ENCODE measurements around the gene FUT8.

FUT8 gene

DNA sequence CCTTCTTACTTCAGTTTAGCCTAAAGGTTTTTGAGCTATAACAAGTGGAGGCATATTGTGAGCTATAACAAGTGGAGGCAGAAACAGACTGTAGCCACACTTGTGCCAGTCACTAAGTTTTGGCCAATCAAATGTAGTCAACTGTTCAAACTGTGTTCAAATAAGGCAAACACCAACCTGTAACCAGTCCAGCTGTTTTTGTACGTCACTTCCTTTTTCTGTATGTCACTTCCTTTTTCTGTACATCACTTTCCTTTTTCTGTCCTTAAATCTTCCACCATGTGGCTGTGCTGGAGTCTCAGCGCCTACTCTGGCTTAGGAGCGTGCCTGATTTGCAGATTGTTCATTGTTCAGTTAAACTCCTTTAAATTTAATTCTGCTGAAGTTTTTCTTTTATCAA is 79.7 kb downstream of the FUT8 start:
- no peak for DNase-seq (ENCODE audit: low read depth, low spot score)

GRCh38 chr14:65495196-65495595 is 82.7 kb downstream of the FUT8 start:
- no peak for DNase-seq (ENCODE audit: low read depth, low spot score)

- no peak for DNase-seq (ENCODE audit: low read depth, low spot score)
Observed at GRCh38 chr14:65496178-65496993, 83.9 kb downstream of the FUT8 start.

DNA sequence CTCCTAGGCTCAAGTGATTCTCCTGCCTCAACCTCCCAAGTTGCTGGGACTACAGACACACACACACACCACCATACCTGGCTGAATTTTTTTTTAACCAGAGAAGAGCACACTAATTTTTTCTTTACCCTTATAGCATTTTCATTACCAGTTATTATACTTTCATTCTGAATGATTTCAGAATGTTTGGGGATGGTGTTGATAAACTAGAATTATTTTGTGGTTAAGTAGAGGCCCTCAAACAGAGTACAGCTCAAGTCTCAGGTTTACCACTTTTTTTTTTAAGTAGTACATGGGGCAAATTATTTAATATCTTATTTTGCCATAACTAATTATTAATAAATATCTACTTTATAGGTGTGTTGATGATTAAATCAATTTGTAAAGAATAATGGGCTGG is 86.6 kb downstream of the FUT8 start:
- no peak for DNase-seq (ENCODE audit: low read depth, low spot score)

- no peak for DNase-seq (ENCODE audit: low read depth, low spot score)
Observed at GRCh38 chr14:65500075-65500474, 87.5 kb downstream of the FUT8 start.

- DNase-seq (ENCODE audit: low read depth, low spot score) = no peak
Observed at GRCh38 chr14:65501328-65501727, 88.8 kb downstream of the FUT8 start.

DNA sequence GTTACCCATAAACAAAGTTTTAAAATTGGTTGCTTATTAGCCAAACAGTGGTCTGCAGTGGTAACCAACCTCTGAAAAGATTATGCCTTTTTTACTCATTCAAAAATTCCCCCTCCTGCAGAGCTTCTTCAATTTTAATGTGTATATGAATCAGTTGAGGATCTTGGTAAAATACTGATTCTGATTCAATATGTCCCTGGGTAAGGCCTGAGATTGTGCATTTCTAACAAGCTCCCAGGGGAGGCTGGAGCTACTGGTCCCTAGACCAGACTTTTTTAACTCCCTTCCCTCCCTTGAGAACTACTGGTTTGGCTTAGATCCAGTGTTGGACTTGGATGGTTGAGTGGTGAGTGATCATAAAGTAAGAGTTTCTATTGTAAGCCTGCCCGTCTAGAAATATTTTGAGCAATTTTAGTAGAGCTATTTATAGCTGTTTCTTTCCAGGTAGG is 90.2 kb downstream of the FUT8 start:
- no peak for DNase-seq (ENCODE audit: low read depth, low spot score)

DNA sequence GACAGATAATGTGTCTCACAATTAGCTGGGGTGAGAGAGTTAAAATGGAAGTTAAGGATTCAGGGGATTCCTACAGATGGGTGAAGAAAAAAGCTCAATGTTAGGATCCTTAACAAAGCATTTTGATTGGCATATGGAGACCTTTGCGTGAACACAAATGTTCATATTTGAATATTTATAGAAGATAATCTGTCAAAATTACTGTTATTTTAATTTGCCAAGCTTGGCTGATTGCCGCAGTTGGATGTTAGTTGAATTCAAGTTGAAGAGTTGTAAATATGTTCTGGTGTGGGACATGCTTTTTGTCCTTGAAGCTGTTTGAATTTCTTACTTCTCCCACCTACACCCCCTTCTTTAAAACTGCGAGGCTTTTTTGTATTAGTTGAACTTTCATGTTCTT is 91.2 kb downstream of the FUT8 start:
- no peak for DNase-seq (ENCODE audit: low read depth, low spot score)

- no peak for DNase-seq (ENCODE audit: low read depth, low spot score)
Observed at GRCh38 chr14:65506801-65507200, 94.3 kb downstream of the FUT8 start.

DNA sequence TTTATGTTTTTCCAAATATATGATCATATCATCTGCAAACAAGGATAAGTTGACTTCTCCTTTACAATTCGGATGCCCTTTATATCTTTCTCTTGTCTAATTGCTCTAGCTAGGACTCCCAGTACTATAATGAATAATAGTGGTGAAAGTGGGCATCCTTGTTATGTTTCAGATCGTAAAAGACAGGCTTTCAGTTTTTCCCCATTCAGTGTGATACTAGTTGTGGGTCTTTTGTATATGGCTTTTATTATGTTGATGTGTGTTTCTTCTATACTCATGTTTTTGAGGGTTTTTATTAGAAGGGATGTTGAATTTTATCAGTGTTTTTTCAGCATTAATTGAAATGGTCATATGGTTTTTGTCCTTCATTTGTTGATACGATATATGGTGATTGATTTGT is 97.3 kb downstream of the FUT8 start:
- no peak for DNase-seq (ENCODE audit: low read depth, low spot score)

- no peak for DNase-seq (ENCODE audit: low read depth, low spot score)
Observed at GRCh38 chr14:65513671-65514070, 101.1 kb downstream of the FUT8 start.

DNA sequence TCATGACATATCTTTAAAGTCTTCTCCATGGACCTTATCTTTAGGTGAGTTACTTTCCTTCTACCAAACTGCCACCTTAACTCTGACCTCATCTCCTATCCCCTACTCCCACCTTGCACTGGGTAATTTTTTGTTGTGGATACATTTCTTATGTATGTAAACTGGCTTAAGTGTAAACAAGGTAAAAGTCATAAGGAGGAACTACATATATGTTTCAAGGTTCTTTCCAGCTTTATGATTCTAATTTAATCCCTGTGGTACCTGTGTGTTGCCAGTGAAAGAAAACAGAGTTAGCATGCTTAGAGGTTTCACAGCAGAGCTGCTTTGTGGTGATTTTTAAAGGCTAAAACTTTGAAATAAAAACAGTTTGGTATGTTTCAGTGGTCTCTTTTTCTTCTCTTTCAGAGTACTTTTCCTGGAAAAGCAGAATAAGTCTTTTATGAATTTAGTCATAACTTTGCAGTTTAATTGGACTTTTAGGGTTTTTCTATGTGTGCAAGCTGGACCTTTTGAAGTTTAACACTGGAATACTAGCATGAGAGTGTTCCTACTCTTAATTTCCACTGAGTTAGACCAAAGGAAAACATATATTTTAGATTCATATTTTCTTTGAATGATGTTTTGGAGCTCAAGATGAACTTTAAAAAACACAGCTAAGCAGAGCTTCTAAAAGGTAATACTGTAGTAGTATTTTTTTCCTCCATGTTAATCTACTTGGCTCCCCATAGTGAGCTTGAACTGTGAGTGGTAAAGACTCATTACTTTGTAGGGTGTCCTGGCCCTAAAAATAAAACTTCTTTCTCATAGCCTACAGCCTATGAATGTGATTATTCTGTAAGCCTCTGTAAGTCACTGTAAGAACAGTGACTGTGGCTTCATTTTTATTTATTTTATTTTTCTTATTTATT is 105.4 kb downstream of the FUT8 start:
- no peak for DNase-seq (ENCODE audit: low read depth, low spot score)

DNA sequence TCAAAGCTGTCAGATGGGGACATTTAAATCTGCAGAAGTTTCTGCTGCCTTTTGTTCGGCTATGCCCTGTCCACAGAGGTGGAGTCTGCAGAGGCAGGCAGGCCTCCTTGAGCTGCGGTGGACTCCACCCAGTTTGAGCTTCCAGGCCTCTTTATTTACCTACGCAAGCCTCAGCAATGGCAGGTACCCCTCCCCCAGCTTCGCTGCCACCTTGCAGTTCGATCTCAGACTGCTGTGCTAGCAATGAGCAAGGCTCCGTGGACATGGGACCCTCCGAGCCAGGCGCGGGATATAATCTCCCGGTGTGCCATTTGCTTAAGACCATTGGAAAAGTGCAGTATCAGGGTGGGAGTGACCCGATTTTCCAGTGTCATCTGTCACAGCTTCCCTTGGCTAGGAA is 115.5 kb downstream of the FUT8 start:
- no peak for DNase-seq (ENCODE audit: low read depth, low spot score)

DNA sequence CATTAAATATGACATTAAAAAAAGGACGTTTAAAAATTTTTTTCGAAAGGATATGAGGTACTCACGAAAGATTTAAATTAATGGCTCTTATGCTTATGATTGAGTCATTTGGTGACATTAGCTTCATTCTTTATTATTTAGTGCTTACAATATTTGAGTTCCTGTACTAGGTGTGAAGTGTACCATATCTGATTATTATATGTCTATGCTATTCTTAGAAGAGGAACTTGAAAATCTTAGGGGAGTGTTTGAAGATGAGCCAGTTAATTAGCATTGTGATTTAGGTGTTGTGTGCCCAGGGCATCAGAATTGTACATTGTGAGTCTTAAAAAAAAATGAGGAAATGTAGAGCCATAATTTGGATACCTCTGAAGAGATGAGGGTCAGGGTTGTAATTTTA is 118.6 kb downstream of the FUT8 start:
- DNase-seq (ENCODE audit: low read depth, low spot score) = no peak

- DNase-seq (ENCODE audit: low read depth, low spot score) = no peak
Observed at GRCh38 chr14:65533736-65534404, 121.3 kb downstream of the FUT8 start.

DNA sequence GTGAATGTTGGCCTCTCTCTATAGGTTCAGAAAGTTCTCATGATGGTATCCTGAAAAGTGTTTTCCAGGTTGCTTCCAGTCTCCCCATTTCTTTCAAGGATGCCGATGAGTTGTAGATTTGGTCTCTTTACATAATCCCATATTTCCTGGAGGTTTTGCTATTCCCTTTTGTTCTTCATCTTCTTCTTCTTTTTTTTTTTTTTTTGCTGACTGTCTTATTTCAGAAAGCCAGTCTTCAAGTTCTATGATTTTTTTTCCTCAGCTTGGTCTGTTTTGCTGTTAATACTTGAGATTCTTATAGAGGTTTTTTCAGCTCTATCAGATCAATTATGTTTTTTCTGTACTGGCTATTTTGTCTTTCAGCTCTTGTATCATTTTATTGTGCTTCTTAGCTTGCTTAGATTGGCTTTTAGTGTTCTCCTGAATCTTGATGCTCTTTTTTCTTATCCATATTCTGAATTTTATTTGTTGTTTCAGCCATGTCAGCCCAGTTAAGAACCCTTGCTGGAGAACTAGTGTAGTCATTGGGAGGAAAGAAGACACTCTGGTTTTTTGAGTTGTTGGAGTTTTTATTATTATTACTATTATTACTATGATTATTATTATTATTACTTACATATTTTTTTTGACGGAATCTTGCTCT is 124.4 kb downstream of the FUT8 start:
- DNase-seq (ENCODE audit: low read depth, low spot score) = no peak

DNA sequence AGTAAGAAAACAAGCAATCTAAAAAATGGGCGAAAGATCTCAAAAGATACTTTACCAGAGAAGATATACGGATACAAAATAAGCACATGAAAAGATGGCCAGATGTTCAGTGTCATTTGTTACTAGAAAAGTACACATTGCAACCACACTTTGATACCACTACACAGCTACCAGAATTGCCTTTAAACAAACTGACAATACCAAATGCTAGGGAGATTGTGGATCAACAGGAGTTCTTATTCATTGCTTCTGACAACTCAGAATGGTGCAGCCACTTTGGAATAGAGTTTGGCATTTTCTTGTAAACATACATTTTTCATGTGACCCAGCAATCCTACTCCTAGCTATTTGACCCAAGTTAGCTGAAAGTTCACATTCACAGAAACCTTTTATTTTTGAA is 136.3 kb downstream of the FUT8 start:
- no peak for DNase-seq (ENCODE audit: low read depth, low spot score)

GRCh38 chr14:65549429-65549828 is 136.9 kb downstream of the FUT8 start:
- DNase-seq (ENCODE audit: low read depth, low spot score) = no peak

GRCh38 chr14:65550779-65551643 is 138.5 kb downstream of the FUT8 start:
- no peak for DNase-seq (ENCODE audit: low read depth, low spot score)

- no peak for DNase-seq (ENCODE audit: low read depth, low spot score)
Observed at GRCh38 chr14:65552724-65553123, 140.2 kb downstream of the FUT8 start.

DNA sequence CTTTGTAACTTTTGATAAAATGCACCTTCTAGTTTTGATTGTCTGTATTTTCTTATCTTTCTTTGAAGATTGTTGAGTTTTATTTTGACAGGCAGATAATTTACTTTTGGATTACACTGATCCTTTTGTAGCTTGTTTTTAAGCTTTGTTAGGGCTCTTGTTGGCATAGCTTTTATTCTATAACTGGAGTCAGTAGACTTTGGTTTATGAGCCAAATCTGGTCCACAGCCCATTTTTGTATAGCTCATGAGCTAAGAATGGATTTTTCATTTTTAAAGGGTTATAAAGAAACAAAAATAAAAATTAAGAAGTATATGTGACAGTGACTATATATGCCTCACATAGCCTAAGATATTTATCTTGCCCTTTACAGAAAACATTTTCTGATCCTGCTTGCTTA is 142.3 kb downstream of the FUT8 start:
- no peak for DNase-seq (ENCODE audit: low read depth, low spot score)

Measured in brain pericyte (primary cell).